ENCODE data around the gene PPCDC. TPM values are rescaled to one million over a fixed set of nuclear protein-coding genes. Genes with fewer than 3 reads are reported as not detected.

The PPCDC gene
- total and polyA plus RNA-seq, 4 donors, result 7.4 to 9.3 (median 8.4) TPM

DNA sequence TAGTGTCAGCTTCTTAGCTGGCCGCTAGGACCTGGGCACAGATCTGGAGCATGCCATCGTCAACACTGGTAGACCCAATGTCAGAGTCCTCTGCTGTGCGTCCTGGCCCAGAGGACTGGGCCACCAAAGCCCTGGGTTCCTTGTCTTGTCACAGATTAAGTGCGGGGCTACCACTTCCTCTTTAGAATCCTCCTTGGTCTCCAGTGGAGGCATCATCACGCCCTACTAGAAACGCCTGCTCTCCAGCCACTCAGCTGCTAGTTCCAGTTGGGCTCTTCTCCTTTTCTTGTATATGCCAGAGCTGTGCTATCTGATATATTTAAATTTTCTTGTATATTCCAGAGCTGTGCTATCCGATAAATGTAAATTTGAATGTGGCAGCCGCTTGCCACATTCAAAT, 11.2 kb downstream of the PPCDC start:
- DNase-seq (ENCODE audit: low spot score), result no peak
- WGBS, result 95% methylated on average over 8 of the region's 8 CpGs
- TF ChIP-seq EGR1 (IDR thresholded peaks at IDR 0.05; ENCODE audit: low read depth in 2 of 2) (no peak), TAF1 (conservative IDR thresholded peaks at IDR 0.05) (no peak), HNF4G (IDR thresholded peaks at IDR 0.05) (no peak), RXRA (IDR thresholded peaks at IDR 0.05) (no peak)
- TF ChIP-seq, protein P1, sequence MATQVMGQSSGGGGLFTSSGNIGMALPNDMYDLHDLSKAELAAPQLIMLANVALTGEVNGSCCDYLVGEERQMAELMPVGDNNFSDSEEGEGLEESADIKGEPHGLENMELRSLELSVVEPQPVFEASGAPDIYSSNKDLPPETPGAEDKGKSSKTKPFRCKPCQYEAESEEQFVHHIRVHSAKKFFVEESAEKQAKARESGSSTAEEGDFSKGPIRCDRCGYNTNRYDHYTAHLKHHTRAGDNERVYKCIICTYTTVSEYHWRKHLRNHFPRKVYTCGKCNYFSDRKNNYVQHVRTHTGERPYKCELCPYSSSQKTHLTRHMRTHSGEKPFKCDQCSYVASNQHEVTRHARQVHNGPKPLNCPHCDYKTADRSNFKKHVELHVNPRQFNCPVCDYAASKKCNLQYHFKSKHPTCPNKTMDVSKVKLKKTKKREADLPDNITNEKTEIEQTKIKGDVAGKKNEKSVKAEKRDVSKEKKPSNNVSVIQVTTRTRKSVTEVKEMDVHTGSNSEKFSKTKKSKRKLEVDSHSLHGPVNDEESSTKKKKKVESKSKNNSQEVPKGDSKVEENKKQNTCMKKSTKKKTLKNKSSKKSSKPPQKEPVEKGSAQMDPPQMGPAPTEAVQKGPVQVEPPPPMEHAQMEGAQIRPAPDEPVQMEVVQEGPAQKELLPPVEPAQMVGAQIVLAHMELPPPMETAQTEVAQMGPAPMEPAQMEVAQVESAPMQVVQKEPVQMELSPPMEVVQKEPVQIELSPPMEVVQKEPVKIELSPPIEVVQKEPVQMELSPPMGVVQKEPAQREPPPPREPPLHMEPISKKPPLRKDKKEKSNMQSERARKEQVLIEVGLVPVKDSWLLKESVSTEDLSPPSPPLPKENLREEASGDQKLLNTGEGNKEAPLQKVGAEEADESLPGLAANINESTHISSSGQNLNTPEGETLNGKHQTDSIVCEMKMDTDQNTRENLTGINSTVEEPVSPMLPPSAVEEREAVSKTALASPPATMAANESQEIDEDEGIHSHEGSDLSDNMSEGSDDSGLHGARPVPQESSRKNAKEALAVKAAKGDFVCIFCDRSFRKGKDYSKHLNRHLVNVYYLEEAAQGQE (IDR thresholded peaks at IDR 0.05), result no peak
- TF ChIP-seq, protein P2, sequence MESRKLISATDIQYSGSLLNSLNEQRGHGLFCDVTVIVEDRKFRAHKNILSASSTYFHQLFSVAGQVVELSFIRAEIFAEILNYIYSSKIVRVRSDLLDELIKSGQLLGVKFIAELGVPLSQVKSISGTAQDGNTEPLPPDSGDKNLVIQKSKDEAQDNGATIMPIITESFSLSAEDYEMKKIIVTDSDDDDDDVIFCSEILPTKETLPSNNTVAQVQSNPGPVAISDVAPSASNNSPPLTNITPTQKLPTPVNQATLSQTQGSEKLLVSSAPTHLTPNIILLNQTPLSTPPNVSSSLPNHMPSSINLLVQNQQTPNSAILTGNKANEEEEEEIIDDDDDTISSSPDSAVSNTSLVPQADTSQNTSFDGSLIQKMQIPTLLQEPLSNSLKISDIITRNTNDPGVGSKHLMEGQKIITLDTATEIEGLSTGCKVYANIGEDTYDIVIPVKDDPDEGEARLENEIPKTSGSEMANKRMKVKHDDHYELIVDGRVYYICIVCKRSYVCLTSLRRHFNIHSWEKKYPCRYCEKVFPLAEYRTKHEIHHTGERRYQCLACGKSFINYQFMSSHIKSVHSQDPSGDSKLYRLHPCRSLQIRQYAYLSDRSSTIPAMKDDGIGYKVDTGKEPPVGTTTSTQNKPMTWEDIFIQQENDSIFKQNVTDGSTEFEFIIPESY (IDR thresholded peaks at IDR 0.05), result no peak
- TF ChIP-seq, protein P3, sequence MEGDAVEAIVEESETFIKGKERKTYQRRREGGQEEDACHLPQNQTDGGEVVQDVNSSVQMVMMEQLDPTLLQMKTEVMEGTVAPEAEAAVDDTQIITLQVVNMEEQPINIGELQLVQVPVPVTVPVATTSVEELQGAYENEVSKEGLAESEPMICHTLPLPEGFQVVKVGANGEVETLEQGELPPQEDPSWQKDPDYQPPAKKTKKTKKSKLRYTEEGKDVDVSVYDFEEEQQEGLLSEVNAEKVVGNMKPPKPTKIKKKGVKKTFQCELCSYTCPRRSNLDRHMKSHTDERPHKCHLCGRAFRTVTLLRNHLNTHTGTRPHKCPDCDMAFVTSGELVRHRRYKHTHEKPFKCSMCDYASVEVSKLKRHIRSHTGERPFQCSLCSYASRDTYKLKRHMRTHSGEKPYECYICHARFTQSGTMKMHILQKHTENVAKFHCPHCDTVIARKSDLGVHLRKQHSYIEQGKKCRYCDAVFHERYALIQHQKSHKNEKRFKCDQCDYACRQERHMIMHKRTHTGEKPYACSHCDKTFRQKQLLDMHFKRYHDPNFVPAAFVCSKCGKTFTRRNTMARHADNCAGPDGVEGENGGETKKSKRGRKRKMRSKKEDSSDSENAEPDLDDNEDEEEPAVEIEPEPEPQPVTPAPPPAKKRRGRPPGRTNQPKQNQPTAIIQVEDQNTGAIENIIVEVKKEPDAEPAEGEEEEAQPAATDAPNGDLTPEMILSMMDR (IDR thresholded peaks at IDR 0.05; ENCODE audit: low read depth, low read length, missing input control), result no peak
- TF ChIP-seq, protein P4, sequence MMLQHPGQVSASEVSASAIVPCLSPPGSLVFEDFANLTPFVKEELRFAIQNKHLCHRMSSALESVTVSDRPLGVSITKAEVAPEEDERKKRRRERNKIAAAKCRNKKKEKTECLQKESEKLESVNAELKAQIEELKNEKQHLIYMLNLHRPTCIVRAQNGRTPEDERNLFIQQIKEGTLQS (IDR thresholded peaks at IDR 0.05), result no peak
- Histone ChIP-seq H3K9ac (ENCODE audit: low read depth in 1 of 2, low read length in 2 of 2) (no peak overlapping the region), H3K9me3 (ENCODE audit: control insufficient read depth in 4 of 4, low read length in 3 of 4) (no peaks in the 10 kb centered on the region), H3K4me3 (ENCODE audit: low read depth in 1 of 3, low read length in 3 of 3) (no peak overlapping the region), H3K36me3 (ENCODE audit: control insufficient read depth in 4 of 4, insufficient read depth in 3 of 4, low read depth in 1 of 4, low read length in 3 of 4) (no peaks in the 10 kb centered on the region), H3K27ac (ENCODE audit: low read depth in 1 of 2, low read length in 2 of 2) (no peak overlapping the region), H3K4me1 (ENCODE audit: control insufficient read depth in 4 of 4, insufficient read depth in 4 of 4, low read length in 3 of 4) (peaks cover 3 to 6% (median 4%) of the 10 kb centered on the region in 4 donors), H3K27me3 (ENCODE audit: control insufficient read depth in 4 of 4, insufficient read depth in 4 of 4, low read length in 3 of 4) (no peaks in the 10 kb centered on the region)

DNA sequence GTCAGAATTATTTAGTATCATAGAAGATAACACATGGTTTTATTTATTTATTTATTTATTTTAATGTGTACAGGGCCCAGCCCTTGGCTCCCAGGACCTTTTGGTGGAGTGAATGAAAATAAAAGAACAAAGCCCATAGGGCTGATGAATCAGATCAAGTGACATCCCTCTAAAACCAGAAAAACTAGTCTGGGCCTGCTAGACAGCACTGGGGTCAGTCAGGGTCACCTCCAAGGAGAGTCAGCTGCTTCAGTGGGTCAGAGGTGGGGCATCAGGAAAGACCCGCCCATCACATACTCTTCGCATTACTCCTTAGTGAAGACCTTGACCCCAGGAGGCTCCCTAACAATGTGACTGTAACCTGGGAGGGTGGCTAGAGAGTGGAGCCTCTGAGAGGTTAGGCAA, 12.8 kb downstream of the PPCDC start:
- 84% methylated on average over 2 of the region's 2 CpGs for WGBS
- no peaks in the 10 kb centered on the region for H3K27me3 ChIP-seq (ENCODE audit: control insufficient read depth in 4 of 4, insufficient read depth in 4 of 4, low read length in 3 of 4)
- TF ChIP-seq NR2F2 (IDR thresholded peaks at IDR 0.05) (no peak), JUND (IDR thresholded peaks at IDR 0.05) (no peak), YY1 (IDR thresholded peaks at IDR 0.05) (no peak), HNF4A (conservative IDR thresholded peaks at IDR 0.05) (no peak), EGR1 (IDR thresholded peaks at IDR 0.05; ENCODE audit: low read depth in 2 of 2) (no peak), GABPA (IDR thresholded peaks at IDR 0.05 in 1 of 2, conservative IDR thresholded peaks at IDR 0.05 in 1 of 2) (no peak), RXRA (IDR thresholded peaks at IDR 0.05) (no peak), HNF4G (IDR thresholded peaks at IDR 0.05) (no peak)
- TF ChIP-seq, protein P1 (IDR thresholded peaks at IDR 0.05), result no peak
- TF ChIP-seq, protein P3 (IDR thresholded peaks at IDR 0.05; ENCODE audit: low read depth, low read length, missing input control), result no peak
- TF ChIP-seq, protein P4 (IDR thresholded peaks at IDR 0.05), result no peak
- TF ChIP-seq, protein P5, sequence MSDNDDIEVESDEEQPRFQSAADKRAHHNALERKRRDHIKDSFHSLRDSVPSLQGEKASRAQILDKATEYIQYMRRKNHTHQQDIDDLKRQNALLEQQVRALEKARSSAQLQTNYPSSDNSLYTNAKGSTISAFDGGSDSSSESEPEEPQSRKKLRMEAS (IDR thresholded peaks at IDR 0.05), result no peak

More for the DNA sequence above, 12.8 kb downstream of the PPCDC start:
- Histone ChIP-seq H3K9me3 (ENCODE audit: control insufficient read depth in 4 of 4, low read length in 3 of 4) (no peaks in the 10 kb centered on the region), H3K9ac (ENCODE audit: low read depth in 1 of 2, low read length in 2 of 2) (no peak overlapping the region), H3K4me1 (ENCODE audit: control insufficient read depth in 4 of 4, insufficient read depth in 4 of 4, low read length in 3 of 4) (no peaks in the 10 kb centered on the region), H3K4me3 (ENCODE audit: low read depth in 1 of 3, low read length in 3 of 3) (no peak overlapping the region), H3K27ac (ENCODE audit: low read depth in 1 of 2, low read length in 2 of 2) (no peak overlapping the region), H3K36me3 (ENCODE audit: control insufficient read depth in 4 of 4, insufficient read depth in 3 of 4, low read depth in 1 of 4, low read length in 3 of 4) (no peaks in the 10 kb centered on the region)
- DNase-seq (ENCODE audit: low spot score), result no peak
